Measurements from ENCODE around the gene TRIM2.

Gene TRIM2

GRCh38 chr4:153222707-153223426 is 18.6 kb downstream of the TRIM2 start:
- DNase-seq (ENCODE audit: low spot score) = peak; percentile 77

DNA sequence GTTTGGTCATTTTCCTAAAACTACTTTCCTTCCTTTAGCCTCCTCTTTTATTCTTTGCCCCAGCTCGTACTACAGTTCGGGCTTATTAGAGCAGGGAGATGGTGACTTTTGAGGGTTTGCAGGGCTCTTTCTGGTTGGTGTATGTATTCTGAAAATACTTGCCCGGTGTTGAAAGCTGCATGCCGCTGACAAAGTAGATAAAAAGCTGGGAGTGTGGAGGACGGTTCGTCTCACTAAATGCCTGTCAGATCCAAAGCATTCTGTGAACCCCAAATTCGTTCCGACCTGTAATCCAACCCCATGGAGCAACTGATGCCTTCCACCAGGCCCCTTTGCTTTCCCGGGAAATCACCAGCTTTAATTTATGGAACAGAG is 19.2 kb downstream of the TRIM2 start:
- DNase-seq (ENCODE audit: low spot score) = no peak

DNA sequence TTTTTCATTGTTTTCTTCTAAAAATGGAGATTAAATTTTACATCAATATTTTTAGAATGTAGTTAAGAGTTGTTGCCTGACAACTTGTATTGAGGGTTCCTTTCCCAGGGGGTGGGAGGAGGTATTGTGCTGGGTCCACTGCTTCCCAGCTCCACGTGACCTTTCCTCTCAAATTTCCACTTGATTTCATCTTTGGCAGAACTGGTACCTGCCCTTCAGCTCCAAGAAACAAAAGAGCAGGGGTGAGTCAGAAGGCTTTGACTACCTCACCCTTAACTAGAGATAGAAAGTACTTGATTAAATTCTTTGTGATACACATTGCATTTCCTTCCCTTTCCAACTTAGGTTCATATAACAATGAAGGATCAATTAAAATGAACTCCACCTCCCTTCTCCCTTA is 19.7 kb downstream of the TRIM2 start:
- no peak for DNase-seq (ENCODE audit: low spot score)

- no peak for DNase-seq (ENCODE audit: low spot score)
Measured at GRCh38 chr4:153224474-153224873, 20.2 kb downstream of the TRIM2 start.

GRCh38 chr4:153227469-153228075 is 23.3 kb downstream of the TRIM2 start:
- no peak for DNase-seq (ENCODE audit: low spot score)

GRCh38 chr4:153228512-153229140 is 24.4 kb downstream of the TRIM2 start:
- no peak for DNase-seq (ENCODE audit: low spot score)

DNA sequence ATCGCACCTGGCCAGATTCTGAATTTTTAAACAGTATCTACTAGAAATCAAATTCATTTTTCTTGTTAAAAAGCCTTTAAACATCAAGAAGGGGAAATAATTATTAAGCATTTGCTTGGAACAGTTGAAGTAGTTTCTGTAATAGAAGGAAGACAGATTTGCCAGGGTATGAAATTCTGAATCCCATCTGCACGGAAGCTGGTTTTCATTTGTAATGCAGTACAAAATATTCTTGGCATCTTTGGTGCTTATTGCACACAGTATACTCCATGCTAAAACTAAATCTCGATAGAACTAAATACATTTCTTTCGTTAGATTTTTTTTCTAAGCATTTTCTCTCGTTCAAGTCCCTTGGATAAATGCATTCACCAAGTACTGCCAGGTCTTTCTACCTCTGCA is 25.3 kb downstream of the TRIM2 start:
- no peak for DNase-seq (ENCODE audit: low spot score)

GRCh38 chr4:153232768-153233167 is 28.5 kb downstream of the TRIM2 start:
- DNase-seq (ENCODE audit: low spot score) = peak; percentile 62

DNA sequence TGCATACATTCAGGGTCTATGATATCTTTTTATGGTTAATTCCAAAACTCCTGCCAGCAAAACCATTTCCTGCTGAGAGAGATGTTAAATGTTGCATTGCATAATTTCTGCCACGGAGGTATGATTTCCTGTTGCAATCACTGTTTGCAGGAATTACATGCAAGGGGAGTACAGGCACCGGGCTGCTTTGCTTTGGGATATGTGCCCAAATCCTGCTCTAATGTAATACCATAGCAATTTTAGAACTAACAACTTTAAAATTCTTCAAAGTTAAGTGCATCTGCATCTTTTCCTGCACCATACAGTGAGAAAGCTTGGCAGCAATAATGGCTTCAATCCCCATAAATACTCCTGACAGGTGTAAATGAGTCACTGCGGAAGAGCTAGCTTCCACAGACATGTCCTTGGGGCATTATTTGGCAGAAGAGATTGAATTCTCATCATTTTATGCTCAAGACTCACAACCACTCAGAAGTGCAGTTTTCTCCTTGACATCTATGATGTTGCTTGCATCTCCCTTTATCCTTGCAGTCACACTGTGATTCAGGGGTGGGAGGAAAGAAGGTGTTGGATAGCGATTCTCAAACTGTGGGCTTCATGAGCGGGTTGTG is 29.6 kb downstream of the TRIM2 start:
- DNase-seq (ENCODE audit: low spot score) = no peak

GRCh38 chr4:153234885-153235284 is 30.6 kb downstream of the TRIM2 start:
- no peak for DNase-seq (ENCODE audit: low spot score)

DNA sequence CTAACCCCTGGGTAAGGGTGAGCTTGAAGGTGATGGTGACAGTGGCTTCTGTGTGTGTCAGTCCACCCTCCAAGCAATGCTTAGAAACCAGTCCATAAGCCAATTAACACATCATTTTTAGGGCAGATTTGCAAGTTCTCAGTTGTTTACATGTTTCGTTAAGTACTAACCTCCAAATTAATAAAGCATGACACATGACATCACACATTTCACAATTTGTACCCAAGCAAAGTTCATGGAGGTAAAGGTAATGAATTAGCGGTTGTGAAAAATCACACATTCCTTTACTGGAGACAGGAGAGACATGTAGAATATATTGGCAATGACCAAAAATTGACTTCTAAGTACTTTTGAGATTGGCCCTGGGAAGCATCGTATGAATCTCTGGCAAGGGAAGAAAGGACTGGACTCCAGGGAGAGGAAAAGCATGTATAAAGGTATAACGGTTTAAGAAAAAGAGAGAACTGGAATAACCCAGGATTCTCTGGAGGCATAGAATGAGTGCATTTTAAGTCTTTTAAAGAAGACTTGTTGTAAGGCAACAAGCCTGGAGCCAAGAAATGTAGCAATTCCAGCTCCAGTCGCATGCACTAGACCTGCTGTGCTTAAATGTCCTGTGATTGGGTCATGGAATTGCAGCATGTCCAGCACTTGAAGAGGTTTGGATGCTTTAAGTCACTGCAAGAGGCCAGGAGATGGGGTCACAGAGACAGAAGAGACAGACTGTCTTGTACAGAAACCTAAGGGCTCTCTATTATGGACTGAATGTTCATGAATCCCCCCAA is 34.1 kb downstream of the TRIM2 start:
- DNase-seq (ENCODE audit: low spot score) = no peak

DNA sequence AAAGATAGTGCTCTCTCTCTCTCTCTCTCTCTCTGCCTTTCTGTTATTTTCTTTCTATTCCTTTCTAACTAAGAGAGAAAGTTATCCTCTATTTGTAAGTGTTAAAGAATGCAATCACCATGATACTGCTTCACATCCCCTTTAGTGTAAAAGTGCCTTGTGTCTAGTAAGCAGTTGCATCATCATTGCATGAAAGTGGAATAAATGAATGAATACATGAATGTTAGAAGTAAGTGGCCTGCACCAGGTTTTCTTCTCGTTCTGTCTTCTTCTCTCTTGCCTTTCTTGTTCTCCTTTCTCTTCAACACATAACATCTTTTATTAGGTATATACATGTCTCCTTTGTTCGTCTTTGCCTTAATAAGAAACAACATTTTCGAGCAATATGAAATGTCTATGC is 35.2 kb downstream of the TRIM2 start:
- DNase-seq (ENCODE audit: low spot score) = no peak

- DNase-seq (ENCODE audit: low spot score) = no peak
Measured at GRCh38 chr4:153241295-153241694, 37.1 kb downstream of the TRIM2 start.

- no peak for DNase-seq (ENCODE audit: low spot score)
Measured at GRCh38 chr4:153241970-153242838, 38.0 kb downstream of the TRIM2 start.

- DNase-seq (ENCODE audit: low spot score) = no peak
Measured at GRCh38 chr4:153242839-153243324, 38.6 kb downstream of the TRIM2 start.

DNA sequence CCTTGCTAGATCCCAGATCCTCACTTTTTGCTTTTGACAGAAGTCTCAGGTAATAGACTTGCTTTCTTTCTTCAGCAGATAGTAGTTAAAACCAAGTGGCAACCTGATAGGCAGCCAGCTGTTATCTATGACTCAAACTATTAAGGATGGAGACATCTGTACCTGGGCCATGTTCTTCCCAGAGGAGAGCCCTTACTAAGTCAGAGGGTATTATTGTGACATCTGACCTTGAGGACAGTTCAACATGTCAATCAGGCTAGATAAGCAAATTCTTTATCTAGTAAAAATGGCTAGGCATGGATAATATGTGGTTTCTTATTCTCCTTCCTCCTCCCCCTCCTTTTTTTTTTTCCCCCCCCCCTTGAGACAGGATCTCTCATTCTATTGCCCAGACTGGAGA is 39.2 kb downstream of the TRIM2 start:
- no peak for DNase-seq (ENCODE audit: low spot score)

- no peak for DNase-seq (ENCODE audit: low spot score)
Measured at GRCh38 chr4:153244969-153245368, 40.7 kb downstream of the TRIM2 start.

DNA sequence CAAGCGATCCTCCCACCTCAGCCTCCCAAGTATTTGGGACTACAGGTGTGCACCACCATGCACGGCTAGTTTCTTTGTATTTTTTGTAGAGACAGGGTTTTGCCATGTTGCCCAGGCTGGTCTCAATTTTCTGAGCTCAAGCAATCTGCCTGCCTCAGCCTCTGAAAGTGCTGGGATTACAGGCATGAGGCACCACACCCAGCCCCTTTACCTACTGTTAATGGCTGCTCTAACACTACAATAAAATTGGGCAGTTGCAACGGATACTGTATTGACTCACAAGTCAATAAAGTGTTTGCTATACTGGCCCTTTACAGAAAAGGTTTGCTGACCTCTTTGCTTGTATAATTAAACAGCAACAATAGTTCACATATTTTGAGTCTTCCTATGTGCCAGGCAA is 41.5 kb downstream of the TRIM2 start:
- DNase-seq (ENCODE audit: low spot score) = no peak

DNA sequence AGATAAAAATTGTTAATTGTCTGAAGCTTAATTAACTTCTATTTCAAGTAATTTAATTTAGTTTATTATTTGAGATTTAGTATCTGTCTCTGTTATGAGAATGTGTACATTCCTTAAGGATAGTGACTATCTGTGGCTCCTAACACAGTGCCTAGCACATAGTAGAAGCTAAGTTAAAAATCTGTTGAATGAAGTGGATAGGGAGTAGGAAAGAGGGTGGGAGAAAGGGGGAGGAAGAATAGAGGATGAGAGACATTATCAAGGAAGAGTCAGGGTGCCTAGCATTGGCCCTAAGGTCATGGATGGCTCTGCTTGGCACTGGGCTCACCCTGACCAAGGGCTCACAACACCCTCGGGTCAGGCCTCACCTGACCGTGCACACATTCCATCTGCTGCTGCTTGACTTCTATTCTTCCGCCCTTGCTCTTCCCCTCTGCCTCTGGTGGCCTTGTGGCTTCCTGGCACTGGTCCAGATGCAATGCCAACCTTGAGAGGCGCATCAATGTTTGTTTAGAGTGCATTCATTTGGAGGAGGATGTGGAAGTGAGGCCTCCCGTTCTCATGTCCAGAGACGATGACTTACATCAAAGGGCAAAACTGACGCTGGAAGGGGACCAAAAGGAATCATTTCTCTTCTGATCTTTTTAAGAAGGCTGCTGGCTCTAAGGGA is 42.3 kb downstream of the TRIM2 start:
- no peak for DNase-seq (ENCODE audit: low spot score)

- DNase-seq (ENCODE audit: low spot score) = no peak
Measured at GRCh38 chr4:153247116-153247490, 42.9 kb downstream of the TRIM2 start.

Data from ecto neural progenitor cell (in vitro differentiated cells).